Measurements from ENCODE around the gene CELF2. TPM values are rescaled to one million over a fixed set of nuclear protein-coding genes. Genes with fewer than 3 reads are reported as not detected.

Gene CELF2
- total RNA-seq, 1 experiment from 2014 or later: 0.27 TPM

- intact Hi-C loops (cut with micrococcal nuclease; ENCODE audit: unreplicated experiment): no loop called here
Measured at GRCh38 chr10:11116817-11117216, 99.1 kb downstream of the CELF2 start.

GRCh38 chr10:11118686-11119085, 101.0 kb downstream of the CELF2 start:
- ChIA-PET CTCF (no interaction called here), POLR2A (no interaction called here)
- DNase-seq: no peak
- intact Hi-C loops (cut with micrococcal nuclease; ENCODE audit: unreplicated experiment): no loop called here
- Histone ChIP-seq H3K36me3 (ENCODE audit: control insufficient read depth, insufficient read depth, low read length) (no peaks in the 10 kb centered on the region), H3K4me3 (ENCODE audit: low read depth, low read length) (no peak overlapping the region), H3K9me3 (no peaks in the 10 kb centered on the region), H3K4me1 (no peaks in the 10 kb centered on the region), H3K27me3 (replicated peaks; ENCODE audit: control insufficient read depth, insufficient read depth, low read length) (no peaks in the 10 kb centered on the region)
- Mint-ChIP-seq H3K27me3 (ENCODE audit: insufficient read depth, unreplicated experiment) (peaks cover 13% of the 10 kb centered on the region), H3K4me1 (ENCODE audit: low read depth, unreplicated experiment) (no peaks in the 10 kb centered on the region), H3K27ac (ENCODE audit: unreplicated experiment) (no peak overlapping the region), H3K9me3 (ENCODE audit: unreplicated experiment) (no peaks in the 10 kb centered on the region), H3K36me3 (ENCODE audit: insufficient read depth, unreplicated experiment) (no peaks in the 10 kb centered on the region), H3K4me3 (ENCODE audit: unreplicated experiment) (no peak overlapping the region)
- no peak for TF ChIP-seq CTCF (IDR thresholded peaks at IDR 0.05; ENCODE audit: insufficient read depth in 1 of 2, low read depth in 1 of 2, low read length in 1 of 2, severe bottlenecking in 1 of 2, unreplicated experiment in 1 of 2)
- no TSS peak for BruUV-seq (replicated peaks)

More at GRCh38 chr10:11116817-11117216, 99.1 kb downstream of the CELF2 start:
- H3K4me1 Mint-ChIP-seq (ENCODE audit: low read depth, unreplicated experiment): no peaks in the 10 kb centered on the region
- DNase-seq: no peak
- ChIA-PET CTCF (no interaction called here), POLR2A (no interaction called here)
- Histone ChIP-seq H3K4me3 (ENCODE audit: low read depth, low read length) (no peak overlapping the region), H3K4me1 (no peaks in the 10 kb centered on the region), H3K27me3 (replicated peaks; ENCODE audit: control insufficient read depth, insufficient read depth, low read length) (0 out of 2 replicates have a peak, but pooled peaks cover 2% of the 10 kb centered on the region), H3K36me3 (ENCODE audit: control insufficient read depth, insufficient read depth, low read length) (no peaks in the 10 kb centered on the region), H3K9me3 (no peaks in the 10 kb centered on the region)
- no peaks in the 10 kb centered on the region for H3K36me3 Mint-ChIP-seq (ENCODE audit: insufficient read depth, unreplicated experiment)
- no peak for TF ChIP-seq CTCF (IDR thresholded peaks at IDR 0.05; ENCODE audit: insufficient read depth in 1 of 2, low read depth in 1 of 2, low read length in 1 of 2, severe bottlenecking in 1 of 2, unreplicated experiment in 1 of 2)
- H3K4me3 Mint-ChIP-seq (ENCODE audit: unreplicated experiment): no peak overlapping the region
- no peaks in the 10 kb centered on the region for H3K9me3 Mint-ChIP-seq (ENCODE audit: unreplicated experiment)
- no TSS peak for BruUV-seq (replicated peaks)
- no peak overlapping the region for H3K27ac Mint-ChIP-seq (ENCODE audit: unreplicated experiment)
- peaks cover 13% of the 10 kb centered on the region for H3K27me3 Mint-ChIP-seq (ENCODE audit: insufficient read depth, unreplicated experiment)

- Histone ChIP-seq H3K27me3 (replicated peaks; ENCODE audit: control insufficient read depth, insufficient read depth, low read length) (no peaks in the 10 kb centered on the region), H3K4me1 (no peaks in the 10 kb centered on the region), H3K4me3 (ENCODE audit: low read depth, low read length) (no peak overlapping the region), H3K36me3 (ENCODE audit: control insufficient read depth, insufficient read depth, low read length) (no peaks in the 10 kb centered on the region), H3K9me3 (no peaks in the 10 kb centered on the region; the same call in 1 of the 2 replicates)
- no TSS peak for BruUV-seq (replicated peaks)
- Mint-ChIP-seq H3K36me3 (ENCODE audit: insufficient read depth, unreplicated experiment) (no peaks in the 10 kb centered on the region), H3K4me1 (ENCODE audit: low read depth, unreplicated experiment) (no peaks in the 10 kb centered on the region), H3K27me3 (ENCODE audit: insufficient read depth, unreplicated experiment) (peaks cover 17% of the 10 kb centered on the region), H3K9me3 (ENCODE audit: unreplicated experiment) (no peaks in the 10 kb centered on the region), H3K4me3 (ENCODE audit: unreplicated experiment) (no peak overlapping the region), H3K27ac (ENCODE audit: unreplicated experiment) (no peak overlapping the region)
- POLR2A ChIA-PET: no interaction called here
- CTCF ChIA-PET: no interaction called here
- no peak for DNase-seq
- intact Hi-C loops (cut with micrococcal nuclease; ENCODE audit: unreplicated experiment): no loop called here
- no peak for TF ChIP-seq CTCF (IDR thresholded peaks at IDR 0.05; ENCODE audit: insufficient read depth in 1 of 2, low read depth in 1 of 2, low read length in 1 of 2, severe bottlenecking in 1 of 2, unreplicated experiment in 1 of 2)
Measured at GRCh38 chr10:11119843-11120242, 102.2 kb downstream of the CELF2 start.
